ENCODE measurements around the gene AMTN.
"Not testable (repeated sequence)": the region's sequence is repeated elsewhere in the genome, so short reads cannot be mapped to it uniquely, and the experiment has no call there.

The AMTN gene

GRCh38 chr4:70515367-70516250 is 2.8 kb upstream of the AMTN start:
- H4K20me1 ChIP-seq = no peaks in the 10 kb centered on the region
- no peaks in the 10 kb centered on the region for H3K9me3 ChIP-seq
- H3K27ac ChIP-seq = no peak overlapping the region
- H3K36me3 ChIP-seq = no peaks in the 10 kb centered on the region
- H3K4me1 ChIP-seq = no peaks in the 10 kb centered on the region
- H3K4me3 ChIP-seq = no peak overlapping the region
- H3K4me2 ChIP-seq = no peak overlapping the region
- no peak for TF ChIP-seq Cebpa-rat (IDR thresholded peaks at IDR 0.05)
- H3K27me3 ChIP-seq = no peaks in the 10 kb centered on the region
- no peak overlapping the region for H3K9ac ChIP-seq

GRCh38 chr4:70518716-70519115 is 347 bp downstream of the AMTN start:
- H3K36me3 ChIP-seq = no peaks in the 10 kb centered on the region
- H3K27me3 ChIP-seq = no peaks in the 10 kb centered on the region
- no peak overlapping the region for H3K4me2 ChIP-seq
- H3K4me1 ChIP-seq = no peaks in the 10 kb centered on the region
- H3K9ac ChIP-seq = no peak overlapping the region
- no peak overlapping the region for H3K27ac ChIP-seq
- no peak overlapping the region for H3K4me3 ChIP-seq
- no peaks in the 10 kb centered on the region for H4K20me1 ChIP-seq
- H3K9me3 ChIP-seq = no peaks in the 10 kb centered on the region
- TF ChIP-seq Cebpa-rat (IDR thresholded peaks at IDR 0.05) = no peak

GRCh38 chr4:70522626-70523025 is 4.3 kb downstream of the AMTN start:
- Histone ChIP-seq H3K4me3 (no peak overlapping the region), H3K9me3 (no peaks in the 10 kb centered on the region), H3K4me2 (no peak overlapping the region), H3K4me1 (no peaks in the 10 kb centered on the region), H3K36me3 (no peaks in the 10 kb centered on the region), H3K27me3 (no peaks in the 10 kb centered on the region), H4K20me1 (no peaks in the 10 kb centered on the region), H3K9ac (no peak overlapping the region), H3K27ac (no peak overlapping the region)
- no peak for TF ChIP-seq Cebpa-rat (IDR thresholded peaks at IDR 0.05)

- Histone ChIP-seq H3K9ac (no peak overlapping the region), H3K27ac (no peak overlapping the region), H3K4me3 (no peak overlapping the region), H3K36me3 (no peaks in the 10 kb centered on the region), H3K27me3 (no peaks in the 10 kb centered on the region), H3K4me1 (no peaks in the 10 kb centered on the region), H3K4me2 (no peak overlapping the region), H3K9me3 (no peaks in the 10 kb centered on the region), H4K20me1 (no peaks in the 10 kb centered on the region)
- TF ChIP-seq Cebpa-rat (IDR thresholded peaks at IDR 0.05) = no peak
Observed at GRCh38 chr4:70530997-70531396, 12.6 kb downstream of the AMTN start.

GRCh38 chr4:70531981-70532380 is 13.6 kb downstream of the AMTN start:
- no peak for TF ChIP-seq Cebpa-rat (IDR thresholded peaks at IDR 0.05)
- Histone ChIP-seq H3K9ac (no peak overlapping the region), H3K4me2 (no peak overlapping the region), H3K4me1 (no peaks in the 10 kb centered on the region), H3K9me3 (no peaks in the 10 kb centered on the region), H3K36me3 (no peaks in the 10 kb centered on the region), H4K20me1 (no peaks in the 10 kb centered on the region), H3K27me3 (no peaks in the 10 kb centered on the region), H3K4me3 (no peak overlapping the region), H3K27ac (no peak overlapping the region)

GRCh38 chr4:70533211-70533610 is 14.8 kb downstream of the AMTN start:
- no peaks in the 10 kb centered on the region for H3K36me3 ChIP-seq
- no peak overlapping the region for H3K27ac ChIP-seq
- no peaks in the 10 kb centered on the region for H3K27me3 ChIP-seq
- H3K4me2 ChIP-seq = no peak overlapping the region
- no peaks in the 10 kb centered on the region for H3K4me1 ChIP-seq
- H3K9ac ChIP-seq = no peak overlapping the region
- H3K9me3 ChIP-seq = no peaks in the 10 kb centered on the region
- H3K4me3 ChIP-seq = no peak overlapping the region
- no peak for TF ChIP-seq Cebpa-rat (IDR thresholded peaks at IDR 0.05)
- no peaks in the 10 kb centered on the region for H4K20me1 ChIP-seq

GRCh38 chr4:70533791-70534190 is 15.4 kb downstream of the AMTN start:
- Histone ChIP-seq H3K4me3 (no peak overlapping the region), H3K27ac (no peak overlapping the region), H3K4me2 (no peak overlapping the region), H3K9me3 (no peaks in the 10 kb centered on the region), H3K36me3 (no peaks in the 10 kb centered on the region), H3K4me1 (no peaks in the 10 kb centered on the region), H3K27me3 (no peaks in the 10 kb centered on the region), H3K9ac (no peak overlapping the region), H4K20me1 (no peaks in the 10 kb centered on the region)
- TF ChIP-seq Cebpa-rat (IDR thresholded peaks at IDR 0.05) = no peak

- H3K9me3 ChIP-seq, H3K4me1 ChIP-seq: not testable (repeated sequence)
Observed at GRCh38 chr4:70534886-70535285, 16.5 kb downstream of the AMTN start.

GRCh38 chr4:70538869-70539268 is 20.5 kb downstream of the AMTN start:
- H3K9me3 ChIP-seq = no peaks in the 10 kb centered on the region
- no peak overlapping the region for H3K27ac ChIP-seq
- no peak for TF ChIP-seq Cebpa-rat (IDR thresholded peaks at IDR 0.05)
- H3K4me1 ChIP-seq = no peaks in the 10 kb centered on the region
- H3K9ac ChIP-seq = no peak overlapping the region
- H4K20me1 ChIP-seq = no peaks in the 10 kb centered on the region
- H3K36me3 ChIP-seq = no peaks in the 10 kb centered on the region
- H3K4me2 ChIP-seq = no peak overlapping the region
- H3K4me3 ChIP-seq = no peak overlapping the region
- H3K27me3 ChIP-seq = no peaks in the 10 kb centered on the region

More at GRCh38 chr4:70534886-70535285, 16.5 kb downstream of the AMTN start:
- H3K27ac ChIP-seq, H4K20me1 ChIP-seq, H3K4me3 ChIP-seq, H3K4me2 ChIP-seq, H3K36me3 ChIP-seq, H3K27me3 ChIP-seq, H3K9ac ChIP-seq: not testable (repeated sequence)

GRCh38 chr4:70544279-70544868 is 26.0 kb downstream of the AMTN start:
- Histone ChIP-seq H3K4me2 (no peak overlapping the region), H4K20me1 (no peaks in the 10 kb centered on the region), H3K27ac (no peak overlapping the region), H3K27me3 (no peaks in the 10 kb centered on the region), H3K9ac (no peak overlapping the region), H3K36me3 (no peaks in the 10 kb centered on the region), H3K4me1 (no peaks in the 10 kb centered on the region), H3K9me3 (no peaks in the 10 kb centered on the region), H3K4me3 (no peak overlapping the region)
- TF ChIP-seq Cebpa-rat (IDR thresholded peaks at IDR 0.05) = no peak
